WTC11 (cell line): ENCODE data around the gene NTRK2. TPM values are rescaled to one million over a fixed set of nuclear protein-coding genes. Genes with fewer than 3 reads are reported as not detected.

Experiments used
- ATAC-seq: fragments of 200-7000 bp; cut with Tn5 transposase; 2 replicates; pipeline ENCODE4 v1.10.0; 2021; ENCODE audit warnings: mild to moderate bottlenecking, moderate library complexity
- CTCF ChIA-PET: fragments of 300-600 bp; sonication (Branson Sonifier 250); formaldehyde crosslinking; loops from one replicate; lab custom pipeline; 2021; ENCODE audit warnings: antibody characterized with exemption; lab: Charles Lee
- POLR2A ChIA-PET: fragments of 350-600 bp; sonication (Branson Sonifier 250); formaldehyde crosslinking; loops from one replicate; lab custom pipeline; 2021; ENCODE audit warnings: antibody characterized with exemption; lab: Charles Lee
- DNase-seq: peaks from one replicate; pipeline ENCODE4 v3.0.0; 2021; ENCODE audit warnings: low spot score
- H3K27ac Mint-ChIP-seq: 2 replicates; pipeline ENCODE4 v1.8.0; 2021; ENCODE audit warnings: mixed read lengths
- H3K27me3 Mint-ChIP-seq: 2 replicates; pipeline ENCODE4 v1.8.0; 2021; ENCODE audit warnings: low read depth, mild to moderate bottlenecking, moderate library complexity, mixed read lengths
- H3K36me3 Mint-ChIP-seq: 2 replicates; pipeline ENCODE4 v1.8.0; 2021; ENCODE audit warnings: mixed read lengths
- H3K4me1 Mint-ChIP-seq: 2 replicates; pipeline ENCODE4 v1.8.0; 2022; ENCODE audit warnings: mixed read lengths
- H3K4me3 Mint-ChIP-seq: 2 replicates; pipeline ENCODE4 v1.8.0; 2021; ENCODE audit warnings: mild to moderate bottlenecking, moderate library complexity, mixed read lengths
- H3K9me3 Mint-ChIP-seq: 2 replicates; pipeline ENCODE4 v1.8.0; 2021; ENCODE audit warnings: mixed read lengths
- AFF4 ChIP-seq: sonication (generic); formaldehyde crosslinking; IDR thresholded peaks from 2 replicates; pipeline ENCODE4 v1.8.1; 2023; ENCODE audit warnings: mild to moderate bottlenecking, missing genetic modification reagents, borderline replicate concordance
- ARID4B ChIP-seq: sonication (generic); formaldehyde crosslinking; IDR thresholded peaks from 2 replicates; pipeline ENCODE4 v1.8.0; 2023; ENCODE audit warnings: missing genetic modification reagents, mild to moderate bottlenecking, borderline replicate concordance
- ATF6 ChIP-seq: sonication (generic); formaldehyde crosslinking; IDR thresholded peaks from 2 replicates; pipeline ENCODE4 v1.8.1; 2023; ENCODE audit warnings: mild to moderate bottlenecking, missing genetic modification reagents
- CDX4 ChIP-seq: fragments of 250-450 bp; sonication (Bioruptor Pico); IDR thresholded peaks from 2 replicates; pipeline ENCODE4 v1.9.0; 2021; ENCODE audit warnings: moderate library complexity, mild to moderate bottlenecking, inconsistent platforms, borderline replicate concordance
- ELF4 ChIP-seq: sonication (generic); formaldehyde crosslinking; IDR thresholded peaks from 2 replicates; pipeline ENCODE4 v1.8.1; 2022; ENCODE audit warnings: low read depth, mild to moderate bottlenecking, moderate library complexity, missing genetic modification reagents
- ERG ChIP-seq: fragments of 250-450 bp; sonication (Bioruptor Pico); IDR thresholded peaks from 2 replicates; pipeline ENCODE4 v1.8.0; 2021; ENCODE audit warnings: mild to moderate bottlenecking
- FOXP1 ChIP-seq: sonication (generic); formaldehyde crosslinking; IDR thresholded peaks from 2 replicates; pipeline ENCODE4 v1.8.0; 2022; ENCODE audit warnings: missing genetic modification reagents, mild to moderate bottlenecking, moderate library complexity, borderline replicate concordance
- GRHL2 ChIP-seq: fragments of 250-450 bp; sonication (Bioruptor Pico); IDR thresholded peaks from 2 replicates; pipeline ENCODE4 v1.8.0; 2022; ENCODE audit warnings: mild to moderate bottlenecking, moderate library complexity; ENCODE audit not compliant: insufficient replicate concordance, severe bottlenecking
- HMGXB4 ChIP-seq: sonication (generic); formaldehyde crosslinking; IDR thresholded peaks from 2 replicates; pipeline ENCODE4 v1.8.1; 2023; ENCODE audit warnings: mild to moderate bottlenecking, moderate library complexity, missing genetic modification reagents
- IRF2 ChIP-seq: sonication (generic); formaldehyde crosslinking; IDR thresholded peaks from 2 replicates; pipeline ENCODE4 v1.8.0; 2022; ENCODE audit warnings: low read depth, missing genetic modification reagents, borderline replicate concordance
- MYBL2 ChIP-seq: sonication (generic); formaldehyde crosslinking; IDR thresholded peaks from 2 replicates; pipeline ENCODE4 v1.8.1; 2023; ENCODE audit warnings: mild to moderate bottlenecking, moderate library complexity, missing genetic modification reagents
- NFATC4 ChIP-seq: fragments of 250-450 bp; sonication (Bioruptor Pico); IDR thresholded peaks from 2 replicates; pipeline ENCODE4 v1.9.0; 2021; ENCODE audit warnings: mild to moderate bottlenecking
- NFE2L1 ChIP-seq: sonication (generic); formaldehyde crosslinking; IDR thresholded peaks from 2 replicates; pipeline ENCODE4 v1.8.1; 2023; ENCODE audit warnings: missing genetic modification reagents
- NR2C2 ChIP-seq: sonication (generic); formaldehyde crosslinking; IDR thresholded peaks from 2 replicates; pipeline ENCODE4 v1.8.0; 2022; ENCODE audit warnings: mild to moderate bottlenecking, missing genetic modification reagents
- OVOL2 ChIP-seq: fragments of 250-450 bp; sonication (Bioruptor Pico); IDR thresholded peaks from 2 replicates; pipeline ENCODE4 v1.9.0; 2021; ENCODE audit warnings: mild to moderate bottlenecking, borderline replicate concordance
- SMAD4 ChIP-seq: sonication (generic); formaldehyde crosslinking; IDR thresholded peaks from 2 replicates; pipeline ENCODE4 v1.8.0; 2022; ENCODE audit warnings: mild to moderate bottlenecking, missing genetic modification reagents
- ZBTB21 ChIP-seq: sonication (generic); formaldehyde crosslinking; IDR thresholded peaks from 2 replicates; pipeline ENCODE4 v1.8.1; 2023; ENCODE audit warnings: mild to moderate bottlenecking, missing genetic modification reagents, borderline replicate concordance
- ZMAT4 ChIP-seq: fragments of 250-450 bp; sonication (Bioruptor Pico); IDR thresholded peaks from 2 replicates; pipeline ENCODE4 v1.9.0; 2021; ENCODE audit warnings: mild to moderate bottlenecking
- ZNF263 ChIP-seq: sonication (generic); formaldehyde crosslinking; IDR thresholded peaks from 2 replicates; pipeline ENCODE4 v1.8.1; 2022; ENCODE audit warnings: low read depth, mild to moderate bottlenecking, moderate library complexity, missing genetic modification reagents
- ZNF396 ChIP-seq: fragments of 250-450 bp; sonication (Bioruptor Pico); IDR thresholded peaks from 2 replicates; pipeline ENCODE4 v1.8.0; 2021; ENCODE audit warnings: mild to moderate bottlenecking, moderate library complexity, borderline replicate concordance
- total RNA-seq: library from RNA; stranded (reverse); gene quantifications from 3 replicates; pipeline ENCODE4 v1.2.3, GENCODE V29; 2021

Gene NTRK2
- total RNA-seq, 1 experiment from 2014 or later = 0.02 TPM

GRCh38 chr9:84807431-84807830, 137.9 kb downstream of the NTRK2 start:
- TF ChIP-seq ELF4 (CRISPR knock-in tag) (no peak), SMAD4 (CRISPR knock-in tag) (no peak), IRF2 (CRISPR knock-in tag) (no peak), AFF4 (no peak), ZNF263 (CRISPR knock-in tag) (no peak), HMGXB4 (CRISPR knock-in tag) (no peak), ARID4B (no peak), ZMAT4 (CRISPR knock-in tag) (no peak), ZBTB21 (no peak), CDX4 (CRISPR knock-in tag) (no peak), NFE2L1 (CRISPR knock-in tag) (no peak), ZNF396 (CRISPR knock-in tag) (no peak)
- H3K4me1 Mint-ChIP-seq = peaks cover 21% of the 10 kb centered on the region
- DNase-seq (no peak), ATAC-seq (no peak)
- no peak overlapping the region for H3K4me3 Mint-ChIP-seq
- no peaks in the 10 kb centered on the region for H3K27me3 Mint-ChIP-seq
- H3K9me3 Mint-ChIP-seq = no peaks in the 10 kb centered on the region; the same call in 1 of the 2 replicates
- no peak overlapping the region for H3K27ac Mint-ChIP-seq
- H3K36me3 Mint-ChIP-seq = no peaks in the 10 kb centered on the region
- ChIA-PET POLR2A (interaction anchor here (0.6 kb wide), 1 partner anchor 12 kb away, joined by 3 read pairs; no protein-coding TSS in a partner anchor), CTCF (no interaction called here)

- no peak for ATAC-seq
- Mint-ChIP-seq H3K9me3 (no peaks in the 10 kb centered on the region; the same call in 1 of the 2 replicates), H3K4me1 (peaks cover 26% of the 10 kb centered on the region), H3K27me3 (no peaks in the 10 kb centered on the region), H3K36me3 (no peaks in the 10 kb centered on the region), H3K4me3 (no peak overlapping the region), H3K27ac (no peak overlapping the region)
- ChIA-PET POLR2A (interaction anchor here (0.6 kb wide), 1 partner anchor 12 kb away, joined by 3 read pairs; no protein-coding TSS in a partner anchor), CTCF (no interaction called here)
- no peak for DNase-seq
- no peak for TF ChIP-seq ZMAT4 (CRISPR knock-in tag)
- no peak for TF ChIP-seq FOXP1
- no peak for TF ChIP-seq ERG (CRISPR knock-in tag)
- TF ChIP-seq NFATC4 (CRISPR knock-in tag) = no peak
- TF ChIP-seq GRHL2 (CRISPR knock-in tag) = no peak
- no peak for TF ChIP-seq NFE2L1 (CRISPR knock-in tag)
- TF ChIP-seq NR2C2 (CRISPR knock-in tag) = no peak
- no peak for TF ChIP-seq ATF6 (CRISPR knock-in tag)
- TF ChIP-seq MYBL2 (CRISPR knock-in tag) = no peak
- TF ChIP-seq OVOL2 (CRISPR knock-in tag) = no peak
Measured at GRCh38 chr9:84807870-84808390, 138.4 kb downstream of the NTRK2 start.
